Glutamatergic neuron (in vitro differentiated cells): ENCODE results near the gene LDAF1. TPM values are rescaled to one million over a fixed set of nuclear protein-coding genes. Genes with fewer than 3 reads are reported as not detected.

Experiments
- DNase-seq: peaks from one replicate; pipeline ENCODE4 v3.0.0; 2022
- H3K27ac Mint-ChIP-seq: one replicate; pipeline ENCODE4 v1.8.0; 2020; ENCODE audit warnings: mild to moderate bottlenecking, mixed read lengths, inconsistent platforms; ENCODE audit not compliant: unreplicated experiment
- H3K27me3 Mint-ChIP-seq: one replicate; pipeline ENCODE4 v1.8.0; 2020; ENCODE audit warnings: mild to moderate bottlenecking, moderate library complexity, mixed read lengths, inconsistent platforms; ENCODE audit not compliant: unreplicated experiment
- H3K36me3 Mint-ChIP-seq: one replicate; pipeline ENCODE4 v1.8.0; 2020; ENCODE audit warnings: mild to moderate bottlenecking, mixed read lengths, inconsistent platforms; ENCODE audit not compliant: unreplicated experiment
- H3K4me1 Mint-ChIP-seq: one replicate; pipeline ENCODE4 v1.8.0; 2020; ENCODE audit warnings: mild to moderate bottlenecking, low read depth, mixed read lengths, inconsistent platforms; ENCODE audit not compliant: unreplicated experiment
- H3K4me3 Mint-ChIP-seq: one replicate; pipeline ENCODE4 v1.8.0; 2020; ENCODE audit warnings: mild to moderate bottlenecking, mixed read lengths, inconsistent platforms; ENCODE audit not compliant: unreplicated experiment
- H3K9me3 Mint-ChIP-seq: one replicate; pipeline ENCODE4 v1.8.0; 2020; ENCODE audit warnings: mild to moderate bottlenecking, moderate library complexity, mixed read lengths, inconsistent platforms; ENCODE audit not compliant: unreplicated experiment
- total RNA-seq: library from RNA; stranded (reverse); fragmentation: NEBNext Ultra II Directional; extraction: Animal tissue kit (Norgen Biotek cat#: 25700); gene quantifications from one replicate; pipeline ENCODE4 v1.2.1, GENCODE V29; 2021; ENCODE audit not compliant: unreplicated experiment
- TF ChIP-seq, protein P1 (sequence below): fragments of 200-600 bp; sonication (generic); IDR thresholded peaks from one replicate; pipeline ENCODE4 v1.5.0; 2021; ENCODE audit not compliant: partially characterized antibody, unreplicated experiment

The LDAF1 gene
- total RNA-seq, 1 donor from 2014 or later = 23.2 TPM

DNA sequence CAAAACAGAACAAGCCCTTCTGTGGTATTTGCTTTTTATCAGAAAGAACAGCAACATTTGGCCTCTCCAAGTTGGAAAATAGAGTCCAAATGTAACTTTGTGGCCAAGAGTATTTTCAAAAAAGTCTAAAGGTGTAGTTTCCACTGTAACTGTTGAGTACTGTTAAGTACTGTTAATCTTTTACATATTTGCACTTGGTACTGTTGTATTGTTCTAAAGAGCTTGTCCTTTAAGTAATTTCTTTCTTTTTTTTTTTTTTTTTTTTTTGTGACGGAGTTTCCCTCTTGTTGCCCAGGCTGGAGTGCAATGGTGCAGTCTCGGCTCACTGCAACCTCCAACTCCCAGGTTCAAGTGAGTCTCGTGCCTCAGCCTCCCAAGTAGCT lies 21.5 kb downstream of the LDAF1 start:
- Mint-ChIP-seq H3K4me3 (no peak overlapping the region), H3K36me3 (peaks cover 43% of the 10 kb centered on the region), H3K27me3 (peaks cover 1% of the 10 kb centered on the region), H3K9me3 (no peaks in the 10 kb centered on the region), H3K27ac (no peak overlapping the region), H3K4me1 (no peaks in the 10 kb centered on the region)
- TF ChIP-seq, protein P1, sequence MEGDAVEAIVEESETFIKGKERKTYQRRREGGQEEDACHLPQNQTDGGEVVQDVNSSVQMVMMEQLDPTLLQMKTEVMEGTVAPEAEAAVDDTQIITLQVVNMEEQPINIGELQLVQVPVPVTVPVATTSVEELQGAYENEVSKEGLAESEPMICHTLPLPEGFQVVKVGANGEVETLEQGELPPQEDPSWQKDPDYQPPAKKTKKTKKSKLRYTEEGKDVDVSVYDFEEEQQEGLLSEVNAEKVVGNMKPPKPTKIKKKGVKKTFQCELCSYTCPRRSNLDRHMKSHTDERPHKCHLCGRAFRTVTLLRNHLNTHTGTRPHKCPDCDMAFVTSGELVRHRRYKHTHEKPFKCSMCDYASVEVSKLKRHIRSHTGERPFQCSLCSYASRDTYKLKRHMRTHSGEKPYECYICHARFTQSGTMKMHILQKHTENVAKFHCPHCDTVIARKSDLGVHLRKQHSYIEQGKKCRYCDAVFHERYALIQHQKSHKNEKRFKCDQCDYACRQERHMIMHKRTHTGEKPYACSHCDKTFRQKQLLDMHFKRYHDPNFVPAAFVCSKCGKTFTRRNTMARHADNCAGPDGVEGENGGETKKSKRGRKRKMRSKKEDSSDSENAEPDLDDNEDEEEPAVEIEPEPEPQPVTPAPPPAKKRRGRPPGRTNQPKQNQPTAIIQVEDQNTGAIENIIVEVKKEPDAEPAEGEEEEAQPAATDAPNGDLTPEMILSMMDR = no peak
- DNase-seq = no peak

DNA sequence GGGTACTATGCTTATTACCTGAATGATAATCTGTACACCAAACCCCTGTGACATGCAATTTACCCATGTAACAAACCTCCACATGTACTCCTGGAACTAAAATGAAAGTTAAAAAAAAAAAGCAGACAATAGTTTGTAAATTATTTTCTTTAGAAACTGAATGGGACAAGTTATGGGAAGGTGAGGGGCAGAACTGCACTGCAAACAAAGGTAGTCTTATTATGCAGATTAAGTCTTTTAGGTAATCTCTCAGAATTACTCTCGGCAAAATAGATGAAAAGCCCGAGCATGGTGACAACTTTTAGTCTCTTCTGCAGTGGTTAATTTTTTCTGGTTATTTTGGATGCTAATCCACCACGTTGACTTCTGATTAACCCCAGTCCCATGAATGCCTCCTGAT lies 25.5 kb downstream of the LDAF1 start:
- Mint-ChIP-seq H3K4me1 (no peaks in the 10 kb centered on the region), H3K36me3 (peaks cover 33% of the 10 kb centered on the region), H3K4me3 (no peak overlapping the region), H3K9me3 (no peaks in the 10 kb centered on the region), H3K27ac (no peak overlapping the region), H3K27me3 (no peaks in the 10 kb centered on the region)
- TF ChIP-seq, protein P1 = no peak
- DNase-seq = no peak

DNA sequence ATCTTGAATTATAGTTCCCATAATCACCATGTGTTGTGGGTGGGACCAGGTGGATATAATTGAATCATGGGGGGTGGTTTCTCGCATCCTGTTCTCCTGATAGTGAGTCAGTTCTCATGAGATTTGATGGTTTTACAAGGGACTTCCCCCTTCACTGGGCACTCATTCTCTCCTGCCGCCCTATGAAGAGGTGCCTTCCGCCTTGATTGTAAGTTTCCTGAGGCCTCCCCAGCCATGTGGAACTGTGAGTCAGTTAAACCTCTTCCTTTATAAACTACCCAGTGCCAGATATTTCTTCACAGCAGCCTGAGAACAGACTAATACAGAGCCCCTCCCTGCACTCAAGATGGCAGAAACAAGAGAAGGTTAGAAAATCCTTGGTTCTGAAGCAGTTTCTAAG lies 26.4 kb downstream of the LDAF1 start:
- TF ChIP-seq, protein P1 = no peak
- no peaks in the 10 kb centered on the region for H3K9me3 Mint-ChIP-seq
- H3K4me3 Mint-ChIP-seq = no peak overlapping the region
- H3K4me1 Mint-ChIP-seq = no peaks in the 10 kb centered on the region
- H3K27me3 Mint-ChIP-seq = no peaks in the 10 kb centered on the region
- peaks cover 28% of the 10 kb centered on the region for H3K36me3 Mint-ChIP-seq
- DNase-seq = no peak
- H3K27ac Mint-ChIP-seq = no peak overlapping the region

DNA sequence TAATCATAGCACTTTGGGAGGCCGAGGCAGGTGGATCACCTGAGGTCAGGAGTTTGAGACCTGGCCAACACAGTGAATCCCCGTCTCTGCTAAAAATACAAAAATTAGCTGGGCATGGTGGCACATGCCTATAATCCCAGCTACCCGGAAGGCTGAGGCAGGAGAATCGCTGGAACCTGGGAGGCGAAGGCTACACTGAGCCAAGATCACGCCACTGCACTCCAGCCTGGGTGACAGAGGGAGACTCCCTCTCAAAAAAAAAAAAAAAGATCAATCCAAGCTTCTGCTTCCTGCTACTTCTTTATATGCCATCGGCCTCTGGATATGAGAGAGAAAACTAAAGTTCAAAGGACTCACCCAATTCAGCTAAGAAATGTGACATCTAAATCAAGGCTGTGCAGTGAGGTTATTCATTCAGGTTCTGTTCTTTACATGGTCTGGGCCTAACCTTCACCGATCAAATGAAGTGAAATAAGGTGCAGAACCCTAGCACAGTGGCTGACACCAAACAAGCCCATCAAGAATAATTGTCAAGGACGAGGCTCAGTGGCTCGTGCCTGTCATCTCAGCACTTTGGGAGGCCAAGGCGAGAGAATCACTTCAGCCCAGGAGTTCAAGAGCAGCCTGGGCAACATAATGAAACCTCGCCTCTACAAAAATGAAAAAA lies 27.3 kb downstream of the LDAF1 start:
- Mint-ChIP-seq H3K4me3 (no peak overlapping the region), H3K27me3 (no peaks in the 10 kb centered on the region), H3K27ac (no peak overlapping the region), H3K9me3 (no peaks in the 10 kb centered on the region), H3K36me3 (peaks cover 26% of the 10 kb centered on the region), H3K4me1 (no peaks in the 10 kb centered on the region)
- TF ChIP-seq, protein P1 = no peak
- DNase-seq = no peak

DNA sequence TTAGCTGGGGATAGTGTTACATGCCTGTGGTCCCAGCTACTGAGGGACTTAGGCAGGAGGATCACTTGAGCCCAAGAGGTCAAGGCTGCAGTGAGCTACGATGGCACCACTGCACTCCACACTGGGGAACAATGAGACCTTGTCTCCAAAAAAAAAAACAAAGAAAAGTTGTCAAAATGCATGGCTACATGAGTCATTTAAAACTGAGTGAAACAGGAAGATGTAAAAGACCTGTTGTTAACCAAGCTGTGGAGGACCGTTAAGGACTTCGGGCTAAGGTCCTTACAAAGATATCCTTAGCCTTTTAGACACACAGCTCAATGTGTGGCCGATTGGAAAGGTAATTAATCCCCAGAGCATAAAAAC lies 27.8 kb downstream of the LDAF1 start:
- Mint-ChIP-seq H3K27ac (no peak overlapping the region), H3K9me3 (no peaks in the 10 kb centered on the region), H3K36me3 (peaks cover 22% of the 10 kb centered on the region), H3K4me1 (no peaks in the 10 kb centered on the region), H3K4me3 (no peak overlapping the region), H3K27me3 (no peaks in the 10 kb centered on the region)
- DNase-seq = no peak
- TF ChIP-seq, protein P1 = no peak
